NCI-H446 (cell line): ENCODE results near the gene NSRP1.
"Not testable (repeated sequence)": the region's sequence is repeated elsewhere in the genome, so short reads cannot be mapped to it uniquely, and the experiment has no call there.

ENCODE experiments used
- DNase-seq, 2 experiments: peaks; one replicate each; lab custom pipeline; 2025; lab: John Stamatoyannopoulos, UW

The NSRP1 gene, protein sequence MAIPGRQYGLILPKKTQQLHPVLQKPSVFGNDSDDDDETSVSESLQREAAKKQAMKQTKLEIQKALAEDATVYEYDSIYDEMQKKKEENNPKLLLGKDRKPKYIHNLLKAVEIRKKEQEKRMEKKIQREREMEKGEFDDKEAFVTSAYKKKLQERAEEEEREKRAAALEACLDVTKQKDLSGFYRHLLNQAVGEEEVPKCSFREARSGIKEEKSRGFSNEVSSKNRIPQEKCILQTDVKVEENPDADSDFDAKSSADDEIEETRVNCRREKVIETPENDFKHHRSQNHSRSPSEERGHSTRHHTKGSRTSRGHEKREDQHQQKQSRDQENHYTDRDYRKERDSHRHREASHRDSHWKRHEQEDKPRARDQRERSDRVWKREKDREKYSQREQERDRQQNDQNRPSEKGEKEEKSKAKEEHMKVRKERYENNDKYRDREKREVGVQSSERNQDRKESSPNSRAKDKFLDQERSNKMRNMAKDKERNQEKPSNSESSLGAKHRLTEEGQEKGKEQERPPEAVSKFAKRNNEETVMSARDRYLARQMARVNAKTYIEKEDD

DNA sequence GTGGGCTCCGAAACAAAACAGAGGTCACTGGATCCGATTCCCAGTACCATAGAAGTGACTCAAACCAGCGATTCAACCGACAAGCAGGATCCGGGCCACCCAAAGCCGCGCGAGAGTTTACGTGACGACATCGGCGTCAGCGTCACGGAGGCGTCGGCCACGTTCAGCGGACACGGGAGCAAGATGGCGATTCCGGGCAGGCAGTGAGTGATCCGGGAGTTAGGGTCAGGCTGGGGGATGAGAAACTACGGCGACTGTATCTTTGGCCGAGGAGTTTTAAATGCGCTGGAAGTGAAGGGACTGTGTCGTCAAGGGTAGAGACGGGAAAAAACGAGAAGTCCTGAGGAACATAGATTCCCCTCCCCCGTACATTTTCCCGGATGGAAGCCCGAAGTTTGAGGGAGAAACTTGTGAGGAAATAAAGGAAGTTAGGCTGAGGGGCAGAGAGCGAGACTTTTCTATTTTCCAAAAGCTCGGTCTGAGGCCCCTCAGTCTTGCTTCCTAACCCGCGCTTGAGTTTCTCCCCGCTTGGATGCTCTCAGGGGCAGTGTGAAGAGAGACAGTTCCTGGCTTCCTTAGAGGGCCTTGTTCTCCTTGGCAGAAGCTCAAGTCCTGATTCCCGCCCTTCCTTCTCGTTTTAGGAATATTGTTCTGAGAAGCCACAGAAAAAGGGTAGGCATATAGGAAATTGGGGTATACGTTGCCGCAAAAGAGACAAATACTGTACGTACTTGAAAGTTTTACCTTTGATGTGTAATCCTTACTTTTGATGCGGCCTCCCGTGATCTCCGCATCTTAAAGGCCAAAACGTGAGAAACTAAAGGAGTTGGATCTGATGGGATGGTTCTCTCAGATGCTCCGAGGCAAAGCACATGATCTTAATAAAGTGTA is at the start of gene NSRP1:
NSRP1 (plus strand) TSS at position 156 of the 891 bp plus-strand sequence; CDS start at position 184, 28 bp downstream.
- DNase-seq, result peak; percentile 93 to 96

DNA sequence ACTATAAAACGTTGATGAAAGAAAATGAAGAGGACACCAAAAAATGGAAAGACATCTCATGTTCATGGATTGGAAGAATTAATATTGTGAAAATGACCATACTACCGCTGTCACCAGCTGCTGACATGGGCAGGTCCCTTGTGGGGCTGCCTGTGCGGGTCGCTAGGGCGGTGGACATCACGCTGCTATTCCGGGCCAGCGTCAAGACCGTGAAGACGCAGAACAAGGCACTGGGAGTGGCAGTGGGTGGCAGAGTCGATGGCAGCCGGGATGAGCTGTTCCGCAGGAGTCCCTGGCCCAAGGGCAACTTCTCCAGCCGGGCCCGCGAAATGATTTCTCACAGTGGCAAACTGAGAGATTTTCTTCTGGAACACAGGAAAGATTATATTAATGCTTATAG is 48.2 kb upstream of the NSRP1 start:
- DNase-seq, result no peak

DNA sequence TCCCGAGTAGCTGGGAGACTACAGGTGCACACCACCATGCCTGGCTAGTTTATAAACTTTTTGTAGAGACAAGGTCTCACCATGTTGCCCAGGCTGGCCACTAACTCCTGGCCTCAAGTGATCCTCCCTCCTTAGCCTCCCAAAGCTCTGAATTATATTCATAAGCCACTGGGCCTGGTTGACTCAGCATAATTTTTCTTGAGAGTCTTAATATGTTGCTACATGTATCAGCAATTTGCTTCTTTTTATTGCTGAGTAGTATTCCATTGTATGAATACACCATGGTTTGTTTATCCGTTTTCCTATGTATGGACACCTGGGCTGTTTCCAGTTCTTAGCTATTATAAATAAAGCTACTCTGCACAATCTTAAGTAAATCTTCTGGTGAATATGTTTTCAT is 42.4 kb upstream of the NSRP1 start:
- no peak for DNase-seq

DNA sequence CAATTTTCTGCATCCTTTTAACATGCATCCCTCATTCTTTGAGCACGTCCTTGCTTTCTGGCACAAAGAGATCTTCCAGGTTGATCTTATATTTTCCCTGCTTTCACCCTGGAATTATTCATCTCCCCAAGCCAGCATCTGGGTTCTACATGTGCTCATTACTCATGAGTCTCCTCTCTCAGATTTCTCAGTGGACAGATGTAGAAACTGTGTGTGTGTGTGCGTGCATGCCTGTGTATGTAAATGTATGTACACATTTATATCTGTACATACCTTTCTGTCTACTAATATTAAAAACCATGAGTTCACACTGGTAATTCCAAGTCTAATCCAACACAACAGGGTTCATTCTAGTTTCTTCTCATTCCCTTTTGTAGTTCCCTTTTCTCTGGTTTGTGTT is 41.9 kb upstream of the NSRP1 start:
- no peak for DNase-seq

DNA sequence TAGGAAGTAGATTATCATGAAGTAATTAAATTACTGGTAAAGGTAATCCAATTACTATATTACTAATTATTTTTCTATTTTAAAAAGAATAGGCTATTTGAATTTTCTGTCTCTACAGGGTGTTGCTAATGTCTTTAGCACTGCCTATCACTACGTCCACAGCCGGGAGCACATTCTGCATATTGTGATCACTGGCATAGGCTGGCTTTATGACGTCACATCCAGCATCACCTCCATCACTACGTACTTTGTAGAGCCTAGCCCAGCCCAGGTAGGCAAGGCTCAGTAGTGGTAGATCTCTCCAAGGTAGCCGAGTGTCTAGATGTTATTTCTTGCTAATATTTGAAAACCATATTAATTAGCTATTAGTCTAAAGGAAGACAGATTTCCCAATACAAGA is 33.8 kb upstream of the NSRP1 start:
- no peak for DNase-seq

DNA sequence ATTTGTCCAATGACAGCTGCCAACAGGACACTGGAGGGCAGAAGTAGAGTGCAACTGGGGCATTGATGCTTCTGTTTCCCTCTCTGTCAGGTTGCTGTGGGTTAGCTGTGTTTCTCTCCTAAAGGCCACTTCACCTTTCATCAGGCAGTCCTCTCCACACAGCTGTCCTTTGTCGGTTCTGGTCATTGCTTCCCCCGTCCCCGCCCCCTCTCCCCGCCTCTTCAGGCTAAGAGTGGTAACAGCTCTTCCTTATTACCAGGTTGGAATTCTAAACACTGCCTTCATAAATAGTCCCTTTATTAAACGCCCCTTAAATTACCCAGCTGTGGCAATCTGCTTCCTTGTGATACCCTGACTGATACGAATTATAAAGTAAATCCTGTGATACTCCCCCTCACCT is 31.8 kb upstream of the NSRP1 start:
- DNase-seq, result no peak

DNA sequence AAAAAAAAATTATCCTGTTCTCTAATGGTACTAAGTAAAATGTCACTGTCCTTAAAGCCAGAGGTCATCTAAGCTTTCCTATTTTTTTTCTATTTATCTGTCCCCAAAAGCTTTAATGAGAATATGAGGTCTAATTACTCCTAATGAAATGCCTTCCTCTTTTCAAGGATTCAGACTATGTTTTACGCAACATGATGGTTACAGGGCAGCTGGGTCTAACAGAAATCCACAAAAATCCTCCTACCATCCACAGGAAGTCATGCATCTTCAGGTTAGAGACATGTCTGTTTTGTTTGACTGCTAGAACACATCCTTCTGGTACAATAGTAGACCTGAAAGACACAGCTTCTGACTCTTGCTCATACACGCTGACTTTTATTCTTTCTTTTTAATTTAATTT is 29.7 kb upstream of the NSRP1 start:
- DNase-seq, result no peak

DNA sequence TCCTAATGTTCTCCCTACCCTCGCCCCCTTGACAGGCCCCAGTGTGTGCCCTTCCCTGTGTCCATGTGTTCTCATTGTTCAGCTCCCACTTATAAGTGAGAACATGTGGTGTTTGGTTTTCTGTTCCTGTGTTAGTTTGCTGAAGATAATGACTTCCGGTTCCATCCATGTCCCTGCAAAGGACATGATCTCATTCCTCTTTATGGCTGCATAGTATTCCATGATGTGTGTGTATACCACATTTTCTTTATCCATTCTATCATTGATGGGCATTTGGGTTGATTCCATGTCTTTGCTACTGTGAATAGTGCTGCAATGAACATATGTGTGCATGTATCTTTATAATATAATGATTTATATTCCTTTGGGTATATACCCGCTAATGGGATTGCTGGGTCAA is 29.2 kb upstream of the NSRP1 start:
- not testable (repeated sequence) for DNase-seq

DNA sequence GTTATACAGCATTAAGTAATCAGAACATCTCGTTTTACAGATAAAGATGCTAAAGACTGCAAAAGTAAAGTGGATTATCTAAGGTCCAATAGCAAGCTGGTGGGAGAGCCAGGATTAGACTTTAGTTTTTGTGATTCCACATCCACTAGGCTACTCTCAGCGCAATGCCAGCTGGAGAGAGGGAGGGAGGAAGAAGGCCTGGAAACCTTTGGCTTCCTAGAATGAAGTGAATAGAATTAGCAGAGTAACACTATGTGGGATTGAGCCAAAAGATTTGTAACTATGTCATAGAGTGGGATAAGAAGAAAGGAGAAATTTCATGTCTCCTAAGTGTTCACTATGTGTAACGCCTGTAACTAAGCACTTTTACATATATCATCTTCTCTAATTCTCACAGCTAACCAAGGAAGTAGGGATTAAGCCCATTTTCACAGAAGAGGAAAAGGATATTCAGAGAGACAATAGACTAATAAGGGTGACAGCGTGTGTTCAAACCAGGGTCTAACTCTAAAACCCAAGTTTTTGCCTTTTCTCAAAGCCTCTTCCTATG is 25.4 kb upstream of the NSRP1 start:
- DNase-seq, result no peak

DNA sequence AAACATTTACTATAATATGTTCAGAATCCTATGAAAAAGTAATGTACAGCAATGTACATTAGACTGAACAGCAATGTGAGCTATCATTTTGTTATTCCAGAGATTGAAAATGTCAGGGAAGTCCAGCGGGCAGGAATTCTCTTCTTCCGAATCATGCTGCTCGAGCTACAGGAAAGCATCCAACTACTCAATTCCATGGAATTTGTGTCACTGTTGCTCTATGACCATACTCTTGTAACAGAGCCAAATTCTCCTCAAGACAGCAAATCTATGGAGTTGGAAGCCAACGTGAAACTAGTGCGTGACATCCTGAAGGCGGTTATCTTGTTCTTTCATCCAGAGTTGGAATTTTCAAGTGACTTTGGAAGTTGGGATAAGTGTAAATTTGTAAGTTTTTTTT is 24.8 kb upstream of the NSRP1 start:
- DNase-seq, result peak in 1 of 2 experiments; percentile 27

DNA sequence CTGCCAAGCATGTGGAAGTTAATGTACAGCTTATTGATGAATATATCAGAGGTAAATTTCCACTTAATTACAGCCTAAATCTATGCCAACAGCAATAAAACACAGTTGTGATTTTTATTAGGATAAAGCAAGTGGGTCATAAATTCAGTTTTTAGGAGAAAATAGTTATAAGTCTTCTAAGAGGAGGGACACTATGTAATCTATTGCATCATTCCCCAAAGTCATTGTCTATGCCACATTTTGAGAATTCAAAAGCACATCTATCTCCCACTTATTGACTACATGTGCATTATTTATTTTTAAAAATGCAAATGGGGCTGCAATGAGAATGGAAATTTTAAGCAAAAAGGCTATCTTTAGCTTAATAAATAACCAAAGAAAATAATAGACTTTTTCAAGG is 23.7 kb upstream of the NSRP1 start:
- DNase-seq, result no peak

DNA sequence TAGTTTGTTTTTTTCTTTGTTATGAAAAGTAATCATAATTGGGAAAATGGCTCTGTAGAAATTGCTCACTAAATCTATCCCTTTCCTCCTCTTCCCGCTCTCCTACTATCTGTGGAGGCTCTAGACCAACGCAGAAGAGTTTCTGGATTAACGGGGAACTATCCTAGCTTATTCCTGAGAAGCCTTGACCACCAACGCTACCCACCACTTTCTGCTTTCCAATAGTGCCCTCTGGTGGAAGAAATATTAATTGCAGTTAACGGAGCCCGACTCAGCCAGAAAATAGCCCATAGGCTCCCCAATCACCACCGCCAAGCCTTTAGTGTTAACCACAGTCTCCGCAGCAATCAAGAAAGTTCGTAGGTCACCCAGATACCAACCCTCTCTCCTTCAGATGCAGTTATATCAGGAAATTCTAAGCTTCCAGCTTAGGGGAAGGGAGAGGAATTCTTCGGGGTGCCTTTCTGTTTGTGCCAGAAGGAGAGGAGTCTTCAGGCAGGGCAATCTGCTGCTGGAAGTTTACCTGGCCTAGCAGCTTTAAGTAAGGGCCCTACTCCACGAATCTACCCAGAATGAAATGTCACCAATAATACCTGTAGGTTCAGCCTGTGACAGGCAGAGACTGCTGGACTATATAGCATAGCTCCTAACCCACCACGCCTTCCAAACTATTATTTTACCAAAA is 23.0 kb upstream of the NSRP1 start:
- DNase-seq, result peak; percentile 49 to 63

DNA sequence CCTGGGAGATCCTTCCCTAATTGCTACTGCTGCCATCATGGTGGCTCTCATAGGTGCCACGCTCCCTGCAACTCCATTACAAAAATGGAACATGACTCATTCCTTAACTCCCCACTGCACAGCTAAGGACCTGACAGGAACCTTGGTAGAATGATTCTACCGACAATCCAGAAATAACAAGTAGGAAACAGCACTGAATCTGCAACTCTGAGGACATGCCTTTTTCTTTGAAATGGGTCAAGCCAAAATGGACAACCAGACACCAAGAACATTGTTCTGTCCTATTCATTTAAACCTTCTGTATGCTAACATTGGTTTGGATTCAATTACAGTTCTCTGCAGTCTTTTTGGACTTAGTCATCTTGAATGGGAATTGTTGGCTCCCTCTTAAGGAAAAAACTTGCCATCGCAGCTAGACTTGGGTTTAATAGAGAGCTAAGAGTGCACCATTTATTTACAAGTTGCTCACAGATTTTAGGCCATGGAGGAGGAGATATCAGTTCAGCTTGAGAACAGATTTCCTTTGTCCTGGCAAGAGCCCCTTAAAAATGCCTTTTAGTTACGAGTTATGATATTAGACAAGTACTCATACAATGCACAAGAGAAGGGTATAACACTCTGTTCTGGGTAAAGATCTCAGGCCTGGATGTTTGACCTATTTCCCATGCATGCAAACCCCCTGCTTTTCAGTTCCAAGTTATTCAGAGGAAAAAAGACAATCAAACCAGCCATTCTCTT is 20.9 kb upstream of the NSRP1 start:
- DNase-seq, result peak; percentile 4 to 63

DNA sequence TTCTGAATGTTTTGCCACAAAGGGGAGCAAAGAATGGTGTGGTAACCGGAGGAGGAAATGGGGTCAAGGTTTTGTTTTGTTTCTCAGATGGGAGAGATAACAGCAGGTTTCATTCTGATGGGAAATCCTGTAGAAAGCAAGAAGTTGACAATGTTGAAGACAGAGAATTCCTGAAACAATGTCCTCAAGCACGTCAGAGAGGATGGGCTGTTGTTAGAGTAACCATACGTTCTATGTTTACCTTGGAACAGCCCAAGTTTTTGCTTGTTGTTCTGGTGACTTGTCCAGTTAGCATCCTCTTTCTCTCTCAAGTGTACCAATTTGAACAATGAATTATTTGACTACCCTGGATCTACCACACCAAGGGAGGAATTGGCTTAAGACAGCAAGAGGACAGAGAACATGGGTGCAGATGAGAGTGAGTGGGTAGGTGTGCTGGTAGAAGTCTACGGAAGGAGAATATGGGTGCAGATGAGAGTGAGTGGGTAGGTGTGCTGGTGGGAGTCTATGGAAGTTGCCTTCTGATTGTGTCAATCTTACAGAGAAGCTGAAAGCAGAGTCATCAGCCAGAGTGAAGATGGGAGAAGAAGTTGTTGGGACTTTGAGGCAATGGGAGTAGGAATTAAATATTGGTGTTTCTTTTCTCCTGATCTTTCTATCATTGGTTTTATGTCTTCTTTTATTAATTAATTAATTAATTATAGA is 14.8 kb upstream of the NSRP1 start:
- no peak for DNase-seq

DNA sequence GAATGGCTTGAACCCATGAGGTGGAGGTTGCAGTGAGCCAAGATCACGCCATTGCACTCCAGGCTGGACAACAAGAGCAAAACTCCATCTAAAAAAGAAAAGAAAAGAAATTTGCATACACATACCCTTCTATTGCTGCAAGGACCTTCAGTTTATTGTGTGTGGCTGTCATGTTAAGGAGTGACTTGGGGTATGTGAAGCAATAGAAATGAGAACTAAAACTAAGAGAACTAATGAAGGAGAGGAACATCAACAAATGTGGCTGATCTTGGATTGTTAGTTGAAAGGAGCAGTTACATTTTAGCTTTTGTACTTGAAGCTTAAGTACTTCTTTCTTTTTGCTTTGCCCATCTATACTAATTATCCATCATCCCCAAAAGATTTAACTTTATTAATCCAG is 12.7 kb upstream of the NSRP1 start:
- no peak for DNase-seq

DNA sequence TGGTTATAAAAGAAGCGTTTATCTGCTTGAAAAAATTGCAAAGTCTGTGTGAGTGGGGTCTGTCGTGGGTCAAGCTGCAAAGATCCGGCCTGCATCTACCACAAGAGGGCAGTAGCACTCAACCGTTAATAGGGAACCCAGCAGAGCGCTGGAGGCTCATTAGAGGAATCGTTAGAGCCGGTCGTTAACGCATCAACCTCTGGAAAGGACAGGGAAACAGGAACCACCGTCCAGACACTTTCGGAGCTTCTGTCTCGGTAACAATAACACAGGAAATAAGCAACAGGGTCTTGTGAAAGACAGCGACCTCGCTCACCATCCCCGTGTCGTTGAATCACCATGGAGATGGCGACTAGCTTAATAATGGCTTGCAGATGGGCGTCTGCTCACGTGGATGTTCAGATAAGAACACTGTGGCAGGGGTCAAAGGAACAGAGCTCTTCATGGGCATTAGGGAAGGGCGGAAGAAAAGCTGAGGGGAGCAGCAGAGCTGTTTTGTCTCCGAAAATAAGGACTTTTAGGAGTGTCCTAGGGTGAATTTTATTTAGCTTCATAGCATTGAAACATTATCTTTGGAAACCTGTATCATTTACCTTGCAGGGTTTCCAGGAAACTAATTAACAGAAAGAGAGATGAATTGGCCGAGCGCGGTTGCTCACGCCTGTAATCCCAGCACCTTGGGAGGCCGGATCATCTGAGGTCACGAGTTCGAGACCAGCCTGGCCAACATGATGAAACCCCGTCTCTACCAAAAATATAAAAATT is 11.9 kb upstream of the NSRP1 start:
- DNase-seq, result peak; percentile 40 to 79

DNA sequence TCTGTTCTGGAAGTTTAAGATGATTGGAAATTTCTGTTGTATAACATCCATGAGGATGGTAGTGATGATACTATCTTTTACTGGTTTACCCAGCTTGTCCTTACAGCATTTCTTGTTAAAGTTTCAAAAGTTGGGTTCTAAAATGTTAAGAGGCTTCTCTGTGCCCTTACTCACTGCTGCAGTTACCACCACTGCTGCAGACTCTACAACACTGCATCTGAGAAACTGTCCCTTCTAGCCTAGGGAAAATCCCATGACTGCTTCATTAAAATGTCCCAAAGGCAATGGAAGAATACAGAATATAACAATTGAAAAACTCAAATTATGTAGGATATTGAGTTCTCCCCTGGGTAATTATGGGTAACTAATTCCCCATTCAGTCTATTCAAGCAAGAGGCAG is 3.8 kb upstream of the NSRP1 start:
- no peak for DNase-seq

DNA sequence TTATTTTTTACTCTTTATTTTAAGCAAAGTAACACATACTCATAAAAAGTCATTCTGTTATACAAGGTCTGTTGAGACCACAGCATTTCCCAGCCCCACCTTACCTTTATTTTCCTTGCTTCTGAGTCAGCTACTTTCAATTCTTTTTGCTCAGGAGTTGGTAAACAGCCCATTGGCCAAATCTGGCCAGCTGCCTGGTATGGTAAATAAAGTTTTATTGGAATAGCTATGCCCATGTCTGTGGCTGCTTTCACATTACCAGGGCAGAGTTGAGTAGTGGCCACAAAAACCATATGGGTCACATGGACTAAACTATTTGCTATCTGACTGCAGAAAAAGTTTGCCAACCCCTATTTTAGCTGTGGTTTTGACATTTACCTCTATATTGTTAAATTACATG is 3.4 kb upstream of the NSRP1 start:
- no peak for DNase-seq

DNA sequence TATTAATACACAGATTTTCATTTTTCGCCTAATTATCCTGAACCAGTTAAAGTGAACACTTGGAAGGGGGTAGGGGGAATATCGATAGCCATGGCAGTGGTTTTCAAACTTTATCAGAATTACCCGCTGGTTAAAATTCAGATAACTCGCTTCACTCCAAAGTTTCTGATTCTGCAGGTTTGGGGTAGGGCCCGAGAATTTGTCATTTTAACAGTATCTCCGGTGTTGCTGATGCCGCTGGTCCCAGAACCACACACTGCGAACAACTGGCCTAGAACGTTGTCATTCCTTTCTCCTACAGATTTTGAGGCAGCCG is 313 bp upstream of the NSRP1 start:
- DNase-seq, result no peak

DNA sequence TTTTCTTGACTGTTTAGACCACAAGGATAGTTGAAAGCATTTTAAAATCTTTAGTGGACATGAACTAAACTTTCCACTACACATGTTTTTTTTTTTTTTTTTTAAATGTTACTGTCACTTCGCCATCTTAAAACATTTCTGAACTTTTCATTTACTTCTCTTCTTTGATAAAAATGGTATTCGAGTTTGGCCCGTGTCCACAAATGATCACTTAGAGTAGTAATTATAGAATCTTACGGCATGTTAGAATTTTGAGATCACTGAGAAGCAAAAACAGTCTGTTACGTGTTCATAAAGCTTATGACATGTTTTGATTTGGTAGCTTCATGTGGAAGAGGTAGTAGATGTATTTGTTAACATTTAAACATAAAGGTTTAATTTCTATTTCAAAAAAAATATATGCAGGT is 1.1 kb downstream of the NSRP1 start:
- DNase-seq, result peak in 1 of 2 experiments; percentile 8
